Suppressor macrophage (primary cell): ENCODE results near the gene PHYHD1.

Experiments used
- DNase-seq, 4 experiments: peaks; one replicate each; pipeline ENCODE4 v3.0.0-alpha.2; 2020 to 2022

Gene PHYHD1

DNA sequence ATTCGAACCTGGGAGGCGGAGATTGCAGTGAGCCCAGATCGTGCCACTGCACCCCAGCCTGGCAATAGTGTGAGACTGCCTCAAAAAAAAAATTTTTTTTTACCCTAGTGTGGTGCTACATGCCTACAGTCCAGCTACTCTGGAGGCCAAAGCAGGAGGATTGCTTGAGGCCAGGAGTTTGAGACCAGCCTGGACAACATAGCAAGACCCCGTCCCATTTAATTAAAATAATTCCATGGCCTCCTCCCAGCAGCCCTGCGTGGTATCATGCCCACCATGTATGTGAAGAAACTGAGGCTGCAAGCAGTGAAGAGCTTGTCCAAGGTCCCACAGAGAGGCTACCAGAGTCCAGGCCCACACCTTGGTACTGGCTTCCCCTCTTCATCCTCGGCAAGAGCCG lies 19.4 kb upstream of the PHYHD1 start:
- DNase-seq, result no peak

DNA sequence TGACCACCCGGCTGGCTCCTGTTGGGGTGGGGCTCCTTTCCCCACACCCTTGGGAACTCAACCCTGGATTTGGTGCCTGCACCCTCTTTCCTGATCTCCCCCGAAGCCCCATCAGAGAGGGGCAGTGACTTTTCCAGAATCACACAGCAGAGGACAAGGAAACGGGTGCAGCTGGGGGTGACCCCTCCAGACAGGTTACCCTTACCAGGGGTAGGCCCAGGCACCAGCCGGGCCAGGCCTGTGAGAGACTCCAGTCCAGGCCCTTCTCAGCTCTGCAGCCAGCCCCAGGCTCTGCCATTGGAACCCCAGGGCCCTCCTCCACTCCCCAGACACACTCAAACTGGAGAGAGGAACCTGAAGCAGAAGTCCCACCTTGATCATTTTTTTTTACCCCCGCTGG lies 19.0 kb upstream of the PHYHD1 start:
- DNase-seq, result no peak

DNA sequence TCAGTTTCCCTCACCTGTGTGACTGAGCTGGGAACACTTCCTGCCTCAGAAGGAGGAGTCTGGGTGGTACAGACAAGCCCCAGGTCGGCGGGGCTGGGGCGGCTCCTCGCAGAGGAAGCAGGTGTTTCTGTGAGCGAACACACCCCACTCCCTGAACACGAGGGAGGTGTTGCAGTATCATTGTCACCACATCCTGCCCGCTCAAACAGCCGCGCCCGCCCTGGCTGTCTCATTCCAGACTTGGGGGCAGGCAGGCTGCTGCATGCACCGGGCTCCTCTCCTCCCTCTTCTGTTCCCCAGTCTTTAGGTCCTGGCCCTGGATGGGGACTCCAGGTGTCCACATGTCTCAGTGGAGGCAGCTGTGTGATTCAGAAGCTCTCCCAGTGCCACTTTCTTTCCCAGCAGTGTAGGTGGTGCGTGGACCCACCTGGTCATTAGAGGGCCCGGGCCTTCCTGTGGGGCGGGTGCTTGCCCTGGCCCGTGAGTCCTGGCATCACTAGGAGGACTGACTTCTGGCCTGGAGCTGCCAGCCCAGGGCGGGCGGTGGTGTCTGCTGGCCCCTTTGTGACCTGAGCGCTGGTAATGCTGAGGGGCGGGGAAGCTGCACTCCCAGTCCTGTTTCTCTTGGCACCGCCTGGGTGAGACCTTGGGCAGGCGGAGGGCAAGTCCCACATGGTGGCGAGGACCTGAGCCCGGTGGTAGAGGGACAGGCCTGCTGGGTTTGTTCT lies 18.3 kb upstream of the PHYHD1 start:
- peak in 3 of 4 experiments; percentile 21 to 48 (median 34) for DNase-seq

DNA sequence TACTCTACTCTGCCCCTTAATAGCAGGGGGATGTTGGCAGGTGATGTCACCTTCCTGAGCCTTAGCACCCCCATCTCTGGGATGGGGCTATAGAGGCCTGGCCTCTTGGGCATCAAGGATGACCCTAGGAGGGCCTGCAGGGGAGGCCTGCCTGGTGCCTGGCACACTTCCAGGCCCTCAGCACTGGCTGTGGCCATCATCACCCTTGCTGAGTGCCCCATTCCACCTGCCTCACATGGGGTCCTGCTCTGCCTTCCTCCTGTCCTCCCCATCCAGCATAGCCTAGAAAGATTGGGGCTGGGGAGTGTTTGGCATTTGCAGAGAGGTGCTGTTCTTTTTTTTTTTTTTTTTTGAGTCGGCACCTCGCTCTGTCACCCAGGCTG lies 17.7 kb upstream of the PHYHD1 start:
- DNase-seq, result no peak

DNA sequence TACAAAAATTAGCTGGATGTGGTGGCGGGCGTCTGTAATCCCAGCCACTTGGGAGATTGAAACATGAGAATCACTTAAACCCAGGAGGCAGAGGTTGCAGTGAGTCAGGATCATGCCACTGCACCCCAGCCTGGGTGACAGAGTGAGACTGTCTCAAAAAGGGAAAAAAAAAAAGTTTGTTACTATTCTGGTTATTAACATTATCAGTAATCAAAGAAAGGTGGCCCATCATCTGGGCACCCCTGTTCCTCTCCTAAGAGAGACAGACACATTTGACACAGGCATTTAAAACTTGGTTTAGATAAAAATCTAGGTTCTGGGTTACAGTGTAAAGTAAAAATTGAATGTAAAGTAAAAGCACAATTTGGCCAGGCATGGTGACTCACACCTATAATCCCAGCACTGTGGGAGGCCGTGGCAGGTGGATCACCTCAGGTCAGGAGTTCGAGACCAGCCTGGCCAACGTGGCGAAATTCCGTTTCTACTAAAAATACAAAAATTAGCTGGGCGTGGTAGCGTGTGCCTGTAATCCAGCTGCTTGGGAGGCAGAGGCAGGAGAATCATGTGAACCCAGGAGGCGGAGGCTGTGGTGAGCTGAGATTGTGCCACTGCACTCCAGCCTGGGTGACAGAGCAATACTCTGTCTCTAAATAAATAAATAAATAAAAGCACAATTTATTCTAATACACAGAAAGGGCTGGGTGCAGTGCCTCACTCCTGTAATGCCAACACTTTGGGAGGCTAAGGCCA lies 16.7 kb upstream of the PHYHD1 start:
- peak; percentile 19 to 65 (median 38) for DNase-seq

DNA sequence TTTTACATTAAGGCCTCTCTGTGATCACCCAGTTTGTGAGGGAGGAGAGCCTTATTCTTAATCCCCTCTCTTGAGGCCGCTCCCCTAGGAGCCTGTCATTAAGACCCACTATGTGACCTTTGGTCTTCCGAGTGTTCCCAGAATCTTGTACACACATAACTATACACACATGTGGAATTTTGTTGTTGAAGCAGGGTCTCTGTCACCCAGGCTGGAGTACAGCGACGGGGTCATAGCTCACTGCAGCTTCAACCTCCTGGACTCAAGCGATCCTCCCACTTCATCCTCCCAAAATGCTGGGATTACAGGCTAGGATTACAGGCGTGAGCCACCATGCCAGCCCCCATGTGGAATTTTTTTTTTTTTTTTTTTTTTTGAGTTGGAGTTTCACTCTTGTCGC lies 14.8 kb upstream of the PHYHD1 start:
- no peak for DNase-seq

DNA sequence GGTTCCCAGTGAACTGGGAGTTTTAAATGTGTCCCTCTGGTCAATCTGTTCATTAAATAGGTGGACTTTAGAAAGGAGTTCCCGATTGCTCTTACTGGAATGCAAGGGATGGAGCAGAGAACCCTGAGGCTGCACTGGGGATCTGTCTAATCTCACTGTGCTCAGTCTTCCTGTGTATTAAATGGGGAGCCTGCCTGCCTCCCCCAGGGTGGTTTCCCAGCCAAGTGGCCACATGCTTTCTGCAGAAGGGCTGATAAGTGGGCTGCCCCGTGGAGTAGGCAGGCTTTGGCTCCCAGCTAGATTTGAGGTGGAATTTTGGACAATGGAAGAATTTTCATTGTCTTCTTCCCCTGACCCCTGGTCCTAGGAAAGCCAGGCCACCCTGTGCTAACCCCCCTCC lies 14.0 kb upstream of the PHYHD1 start:
- no peak for DNase-seq

DNA sequence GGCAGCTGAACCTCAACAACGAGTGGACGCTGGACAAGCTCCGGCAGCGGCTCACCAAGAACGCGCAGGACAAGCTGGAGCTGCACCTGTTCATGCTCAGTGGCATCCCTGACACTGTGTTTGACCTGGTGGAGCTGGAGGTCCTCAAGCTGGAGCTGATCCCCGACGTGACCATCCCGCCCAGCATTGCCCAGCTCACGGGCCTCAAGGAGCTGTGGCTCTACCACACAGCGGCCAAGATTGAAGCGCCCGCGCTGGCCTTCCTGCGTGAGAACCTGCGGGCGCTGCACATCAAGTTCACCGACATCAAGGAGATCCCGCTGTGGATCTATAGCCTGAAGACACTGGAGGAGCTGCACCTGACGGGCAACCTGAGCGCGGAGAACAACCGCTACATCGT lies 12.4 kb upstream of the PHYHD1 start:
- no peak for DNase-seq

DNA sequence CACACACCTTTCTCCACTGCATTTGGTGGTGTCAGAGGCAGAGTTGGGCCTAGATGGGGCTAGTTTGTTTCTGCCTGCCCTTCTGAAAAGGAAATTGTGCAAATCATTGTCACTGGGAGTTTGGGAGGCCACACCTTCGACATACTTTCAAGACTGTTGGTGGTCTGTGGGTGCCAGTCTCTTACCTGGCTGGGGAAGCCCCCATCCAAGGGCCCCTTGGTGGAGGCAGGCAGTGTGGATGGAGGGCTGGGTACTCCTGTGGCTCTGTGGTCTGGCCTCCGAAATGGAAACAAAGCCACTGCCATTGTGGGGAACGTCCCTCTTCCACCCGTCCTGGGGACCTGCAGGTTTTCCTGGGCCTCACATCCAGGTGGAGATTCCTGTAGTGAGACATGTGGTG lies 10.9 kb upstream of the PHYHD1 start:
- no peak for DNase-seq

DNA sequence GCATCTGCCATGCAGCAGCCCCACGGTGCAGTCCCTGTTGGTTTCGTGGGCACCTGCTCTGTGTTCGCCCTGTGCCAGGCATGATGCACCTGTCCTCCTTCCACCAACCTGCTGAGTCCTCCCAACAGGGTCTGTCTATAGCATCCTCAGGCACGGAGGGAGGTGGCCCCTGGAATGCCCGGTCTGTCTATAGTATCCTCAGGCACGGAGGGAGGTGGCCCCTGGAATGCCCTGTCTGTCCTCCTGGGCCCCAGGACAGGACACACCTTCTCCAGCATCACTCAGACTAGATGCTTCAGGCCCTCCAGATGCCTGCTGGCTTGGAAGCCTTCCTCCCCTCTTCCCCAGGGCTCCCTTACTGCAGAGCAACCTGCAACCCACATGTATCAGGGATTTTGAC lies 9.9 kb upstream of the PHYHD1 start:
- DNase-seq, result no peak

DNA sequence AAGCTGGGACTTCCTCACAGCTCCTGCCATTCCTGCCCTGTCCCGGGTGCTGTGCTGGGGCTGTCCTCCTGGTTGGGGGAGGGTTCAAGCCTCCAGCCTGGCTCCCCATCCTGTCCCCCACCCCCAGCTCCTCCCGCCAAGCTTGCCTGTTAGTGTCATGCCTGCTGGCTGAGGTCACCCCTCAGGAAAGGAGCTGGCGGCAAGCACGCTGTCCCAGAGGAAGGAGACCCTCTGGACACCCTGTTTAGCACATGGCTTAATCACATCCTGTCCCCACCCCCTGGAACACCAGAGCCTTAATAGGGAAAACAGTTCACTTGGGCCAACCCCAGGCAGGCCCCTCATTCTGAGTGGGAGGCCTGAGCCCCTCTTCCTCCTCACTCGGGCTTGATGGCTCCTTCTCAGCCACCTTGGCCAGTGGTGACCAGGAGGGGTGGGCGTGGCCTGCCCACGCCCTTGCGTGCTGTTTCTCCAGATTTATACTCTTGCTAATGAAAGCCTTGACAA lies 9.2 kb upstream of the PHYHD1 start:
- peak in 3 of 4 experiments; percentile 14 to 35 (median 16) for DNase-seq

DNA sequence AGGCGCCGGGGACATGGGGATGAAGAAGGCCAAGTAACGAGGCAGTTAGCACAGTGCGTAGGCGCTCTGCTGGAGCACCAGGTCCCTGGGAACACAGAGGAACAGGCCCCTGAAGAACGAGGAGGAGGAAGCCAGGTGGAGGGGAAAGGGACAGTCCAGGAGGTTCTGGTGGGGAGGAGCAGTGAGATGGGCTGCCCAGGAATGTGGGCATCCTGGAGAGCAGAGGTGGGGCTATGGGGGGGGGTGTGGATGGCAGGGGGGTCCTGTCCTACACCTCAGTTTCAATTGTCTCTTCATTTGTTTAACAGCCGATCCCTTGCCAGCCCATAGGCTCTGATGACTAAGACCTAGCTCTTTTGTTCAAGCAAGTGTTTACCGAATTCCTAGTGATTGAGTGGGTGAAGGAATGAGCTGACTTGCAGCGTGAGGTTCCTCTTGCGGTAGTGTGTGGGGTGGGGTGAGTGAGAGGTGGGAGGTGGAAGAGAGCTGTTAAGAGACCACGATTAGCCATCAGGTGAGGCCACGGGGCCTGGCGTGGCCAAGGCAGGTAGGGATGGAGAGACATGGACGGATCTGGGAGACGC lies 8.4 kb upstream of the PHYHD1 start:
- DNase-seq, result peak; percentile 30 to 73 (median 68)

DNA sequence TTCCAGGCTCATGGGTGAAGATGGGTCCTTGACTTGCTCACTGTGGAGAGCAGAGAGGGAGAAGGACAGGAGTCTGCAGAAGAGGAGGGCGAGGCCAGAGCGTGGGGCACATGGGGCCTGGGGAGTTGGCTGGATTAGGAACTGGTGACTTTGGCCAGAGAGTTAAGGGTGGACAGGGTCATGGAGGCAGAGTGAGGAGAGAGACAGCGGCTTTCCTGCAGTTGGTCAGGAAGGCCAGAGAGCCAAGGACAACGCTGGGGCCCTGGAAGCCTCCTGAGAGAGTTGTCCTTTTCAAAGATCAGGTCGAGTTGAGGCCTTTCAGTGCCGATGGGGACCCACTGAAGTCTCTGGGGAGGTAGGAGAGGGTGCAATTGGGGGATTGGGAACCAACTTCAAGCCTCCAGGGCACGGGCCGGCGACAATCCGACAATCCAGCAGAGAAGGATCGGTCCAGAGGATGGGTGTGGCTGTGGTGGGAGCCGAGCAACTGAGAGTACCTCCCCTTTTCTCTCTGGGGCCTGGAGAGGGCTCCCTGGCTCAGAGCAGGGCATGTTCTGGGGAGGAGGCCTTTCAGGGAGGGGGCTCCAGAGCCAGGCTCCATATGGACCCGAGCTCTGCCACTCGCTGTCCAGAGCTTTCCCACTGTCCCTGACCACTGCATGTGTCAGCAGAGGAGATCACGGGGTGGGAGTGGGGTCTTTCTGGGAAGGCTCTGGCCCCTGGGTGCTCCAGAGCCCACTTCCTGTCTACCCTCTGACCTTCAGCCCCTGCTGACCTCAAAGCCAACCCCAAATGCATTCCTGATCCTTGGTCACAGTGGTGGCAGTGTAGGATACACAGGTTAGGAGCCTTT lies 7.5 kb upstream of the PHYHD1 start:
- DNase-seq, result no peak

DNA sequence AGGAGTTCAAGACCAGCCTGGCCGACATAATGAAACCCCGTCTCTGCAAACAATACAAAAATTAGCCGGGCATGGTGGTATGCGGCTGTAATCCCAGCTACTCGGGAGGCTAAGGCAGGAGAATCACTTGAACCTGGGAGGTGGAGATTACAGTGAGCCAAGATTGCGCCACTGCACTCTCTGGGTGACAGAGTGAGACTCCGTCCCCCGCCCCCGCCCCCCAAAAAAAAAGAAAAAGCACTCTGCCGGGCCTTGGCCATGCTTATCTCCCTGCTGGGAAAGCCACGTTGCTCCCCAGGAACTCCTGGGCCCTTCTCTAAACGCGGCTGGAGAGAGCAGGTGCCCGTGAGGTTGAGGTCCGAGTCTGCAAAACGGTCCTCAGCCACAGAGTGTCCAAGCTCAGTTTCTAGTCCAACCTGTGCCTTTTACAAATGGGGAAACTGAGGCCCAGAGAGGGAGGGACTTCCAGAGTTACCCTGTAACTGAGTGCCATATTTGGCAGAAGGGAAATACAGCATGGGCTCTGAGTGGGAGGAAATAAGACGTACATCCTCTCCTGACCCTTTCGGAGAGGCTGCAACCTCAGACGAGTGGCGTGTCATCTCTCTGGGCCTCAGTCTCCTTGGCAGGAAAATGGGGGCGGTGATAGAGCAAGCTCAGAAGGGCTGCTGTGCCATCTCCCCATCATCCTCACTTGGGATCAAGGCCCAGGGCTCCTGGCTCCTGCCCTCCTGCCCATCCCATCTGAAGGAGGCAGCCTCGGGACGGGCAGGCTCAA lies 6.6 kb upstream of the PHYHD1 start:
- DNase-seq, result peak; percentile 26 to 54 (median 52)

DNA sequence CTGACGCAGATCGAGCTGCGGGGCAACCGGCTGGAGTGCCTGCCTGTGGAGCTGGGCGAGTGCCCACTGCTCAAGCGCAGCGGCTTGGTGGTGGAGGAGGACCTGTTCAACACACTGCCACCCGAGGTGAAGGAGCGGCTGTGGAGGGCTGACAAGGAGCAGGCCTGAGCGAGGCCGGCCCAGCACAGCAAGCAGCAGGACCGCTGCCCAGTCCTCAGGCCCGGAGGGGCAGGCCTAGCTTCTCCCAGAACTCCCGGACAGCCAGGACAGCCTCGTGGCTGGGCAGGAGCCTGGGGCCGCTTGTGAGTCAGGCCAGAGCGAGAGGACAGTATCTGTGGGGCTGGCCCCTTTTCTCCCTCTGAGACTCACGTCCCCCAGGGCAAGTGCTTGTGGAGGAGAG lies 4.6 kb upstream of the PHYHD1 start:
- DNase-seq, result no peak

DNA sequence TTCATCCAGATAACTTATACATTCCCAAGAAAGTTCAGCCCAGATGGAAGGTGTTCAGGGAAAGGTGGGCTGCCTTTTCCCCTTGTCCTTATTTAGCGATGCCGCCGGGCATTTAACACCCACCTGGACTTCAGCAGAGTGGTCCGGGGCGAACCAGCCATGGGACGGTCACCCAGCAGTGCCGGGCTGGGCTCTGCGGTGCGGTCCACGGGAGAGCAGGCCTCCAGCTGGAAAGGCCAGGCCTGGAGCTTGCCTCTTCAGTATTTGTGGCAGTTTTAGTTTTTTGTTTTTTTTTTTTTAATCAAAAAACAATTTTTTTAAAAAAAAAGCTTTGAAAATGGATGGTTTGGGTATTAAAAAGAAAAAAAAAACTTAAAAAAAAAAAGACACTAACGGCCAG lies 4.0 kb upstream of the PHYHD1 start:
- no peak for DNase-seq

DNA sequence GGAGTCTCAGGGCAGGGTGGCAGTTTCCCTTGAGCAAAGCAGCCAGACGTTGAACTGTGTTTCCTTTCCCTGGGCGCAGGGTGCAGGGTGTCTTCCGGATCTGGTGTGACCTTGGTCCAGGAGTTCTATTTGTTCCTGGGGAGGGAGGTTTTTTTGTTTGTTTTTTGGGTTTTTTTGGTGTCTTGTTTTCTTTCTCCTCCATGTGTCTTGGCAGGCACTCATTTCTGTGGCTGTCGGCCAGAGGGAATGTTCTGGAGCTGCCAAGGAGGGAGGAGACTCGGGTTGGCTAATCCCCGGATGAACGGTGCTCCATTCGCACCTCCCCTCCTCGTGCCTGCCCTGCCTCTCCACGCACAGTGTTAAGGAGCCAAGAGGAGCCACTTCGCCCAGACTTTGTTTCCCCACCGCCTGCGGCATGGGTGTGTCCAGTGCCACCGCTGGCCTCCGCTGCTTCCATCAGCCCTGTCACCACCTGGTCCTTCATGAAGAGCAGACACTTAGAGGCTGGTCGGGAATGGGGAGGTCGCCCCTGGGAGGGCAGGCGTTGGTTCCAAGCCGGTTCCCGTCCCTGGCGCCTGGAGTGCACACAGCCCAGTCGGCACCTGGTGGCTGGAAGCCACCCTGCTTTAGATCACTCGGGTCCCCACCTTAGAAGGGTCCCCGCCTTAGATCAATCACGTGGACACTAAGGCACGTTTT lies 3.5 kb upstream of the PHYHD1 start:
- DNase-seq, result no peak

DNA sequence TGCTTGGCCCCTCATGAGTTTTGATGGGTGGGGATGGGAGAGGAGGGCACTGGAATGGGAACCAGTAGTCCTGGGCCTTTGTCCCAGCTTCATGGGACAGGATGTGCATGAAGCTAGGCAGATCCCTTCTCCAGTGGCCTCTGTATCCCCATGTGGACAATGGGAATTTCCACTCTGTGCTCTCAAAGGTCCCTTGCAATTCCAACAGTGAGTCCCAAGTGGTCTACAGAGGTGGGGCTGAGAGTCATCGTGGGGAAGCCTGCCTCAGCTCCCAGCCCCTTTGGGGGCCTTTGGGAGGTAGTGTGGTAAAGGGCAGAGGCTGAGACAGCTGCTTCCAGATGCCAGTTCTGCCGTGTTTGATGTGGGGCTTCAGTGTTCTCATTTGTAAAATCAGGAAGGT lies 1.9 kb upstream of the PHYHD1 start:
- no peak for DNase-seq

DNA sequence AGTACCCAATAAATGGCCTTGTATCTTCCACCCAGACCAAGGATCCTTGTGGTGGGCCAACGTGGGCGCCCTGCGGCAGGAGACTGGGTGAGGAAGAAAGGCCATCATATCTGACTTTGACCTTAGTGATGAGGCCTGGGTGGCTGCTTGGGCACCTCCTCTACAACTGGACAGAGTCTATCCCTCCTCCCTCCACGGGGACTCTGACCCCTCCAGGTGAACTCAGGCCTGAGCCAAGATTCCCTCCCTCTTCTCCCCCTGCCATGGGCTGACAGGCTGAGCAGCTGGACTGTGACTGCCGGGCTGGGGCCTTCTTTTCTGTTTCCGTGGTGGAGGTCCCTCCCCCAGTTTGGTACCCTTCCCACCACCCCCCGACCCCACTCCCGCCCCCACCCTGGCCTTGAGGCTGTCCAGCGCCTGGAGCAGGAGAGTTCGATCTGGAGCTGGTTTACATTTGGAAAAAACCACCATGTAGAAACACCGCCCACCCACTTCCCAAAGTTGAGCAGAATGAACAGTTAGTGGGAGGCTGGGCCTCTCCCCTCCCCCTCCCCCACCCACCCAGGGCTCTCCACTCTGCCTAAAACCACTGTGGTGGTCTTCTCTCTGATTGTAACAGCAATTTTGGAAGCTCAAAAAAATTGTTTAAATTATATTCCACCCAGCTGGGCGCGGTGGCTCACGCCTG lies 1.2 kb upstream of the PHYHD1 start:
- DNase-seq, result peak in 1 of 4 experiments; percentile 16

DNA sequence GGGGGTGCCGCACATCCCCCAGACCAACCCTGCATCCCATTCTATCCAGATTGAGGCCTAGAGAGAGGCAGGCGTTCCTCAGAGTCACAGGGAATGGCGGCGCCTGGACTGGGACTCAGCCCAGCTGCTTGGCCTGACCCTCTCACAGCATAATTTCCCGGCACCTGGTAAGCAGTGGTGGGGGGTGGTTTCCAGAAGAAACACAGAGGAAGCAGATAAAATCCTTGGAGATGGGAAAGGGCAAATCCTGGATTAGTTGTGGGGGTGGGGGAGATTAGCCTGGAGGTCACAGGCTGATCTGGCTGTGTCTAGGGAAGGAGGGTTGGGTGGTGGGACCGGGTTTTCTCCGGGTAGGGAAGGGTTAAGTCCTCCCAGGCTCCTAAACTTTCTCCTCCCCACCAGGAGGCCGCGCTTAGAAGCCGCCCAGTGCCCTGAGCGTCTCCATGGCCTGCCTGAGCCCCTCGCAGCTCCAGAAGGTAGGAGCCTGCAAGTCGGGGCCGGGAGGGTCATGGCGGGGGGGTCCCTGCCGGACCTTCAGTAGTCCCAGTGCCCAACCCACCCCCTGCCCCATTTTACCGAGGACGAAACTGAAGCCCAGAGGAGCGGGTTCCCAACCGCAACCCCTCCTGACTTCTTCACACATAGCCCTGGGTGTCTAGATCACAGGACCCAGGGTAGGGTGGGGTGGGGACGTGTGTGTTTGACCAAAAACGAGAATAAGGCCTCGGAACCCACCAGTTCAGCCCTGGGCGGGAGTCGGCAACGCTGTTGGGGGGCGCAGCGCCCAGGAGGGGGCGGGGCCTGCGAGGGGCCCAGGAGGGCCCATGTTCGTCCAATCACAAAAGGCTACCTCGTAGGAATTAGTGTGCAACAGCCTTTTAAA lies 1.3 kb downstream of the PHYHD1 start:
- peak in 2 of 4 experiments; percentile 15 to 36 for DNase-seq
